GM23338 (cell line): Measurements from ENCODE around the gene FAM13A. TPM values are rescaled to one million over a fixed set of nuclear protein-coding genes. Genes with fewer than 3 reads are reported as not detected.
"Not testable (repeated sequence)": the region's sequence is repeated elsewhere in the genome, so short reads cannot be mapped to it uniquely, and the experiment has no call there.

Experiments
- ATAC-seq: fragments of 200-7000 bp; cut with Tn5 transposase; 3 replicates; pipeline ENCODE4 v1.9.1; 2020
- DNase-seq: peaks from one replicate; pipeline ENCODE4 v3.0.0-alpha.2; 2015; ENCODE audit warnings: low spot score
- H2AFZ ChIP-seq: fragments of 200-600 bp; sonication (generic); 2 replicates; pipeline ENCODE4 v1.8.0; 2016; ENCODE audit warnings: antibody characterized with exemption, mild to moderate bottlenecking, moderate library complexity
- H3F3A ChIP-seq: fragments of 200-600 bp; sonication (generic); replicated peaks from 2 replicates; pipeline ENCODE4 v1.8.0; 2017; ENCODE audit warnings: antibody characterized with exemption, mixed run types, low read depth
- H3K27ac ChIP-seq: fragments of 200-600 bp; sonication (generic); 2 replicates; pipeline ENCODE4 v1.6.1; 2016; ENCODE audit warnings: low read depth
- H3K27me3 ChIP-seq: fragments of 200-600 bp; sonication (generic); 2 replicates; pipeline ENCODE4 v1.8.0; 2016; ENCODE audit warnings: mild to moderate bottlenecking, mixed run types, moderate library complexity; ENCODE audit not compliant: insufficient read depth
- H3K36me3 ChIP-seq: fragments of 200-600 bp; sonication (generic); 2 replicates; pipeline ENCODE4 v1.8.0; 2016; ENCODE audit warnings: mild to moderate bottlenecking; ENCODE audit not compliant: insufficient read depth
- H3K4me1 ChIP-seq: fragments of 200-600 bp; sonication (generic); 2 replicates; pipeline ENCODE4 v1.8.0; 2016; ENCODE audit warnings: mild to moderate bottlenecking, moderate library complexity; ENCODE audit not compliant: insufficient read depth
- H3K4me2 ChIP-seq: fragments of 200-600 bp; sonication (generic); 2 replicates; pipeline ENCODE4 v1.7.1; 2017; ENCODE audit warnings: mixed run types
- H3K4me3 ChIP-seq: fragments of 200-600 bp; sonication (generic); 2 replicates; pipeline ENCODE4 v1.6.1; 2016; ENCODE audit warnings: mixed run types
- H3K79me2 ChIP-seq: fragments of 200-600 bp; sonication (generic); replicated peaks from 2 replicates; pipeline ENCODE4 v1.8.0; 2017; ENCODE audit warnings: mild to moderate bottlenecking; ENCODE audit not compliant: insufficient read depth
- H3K9me2 ChIP-seq: fragments of 200-600 bp; sonication (generic); 2 replicates; pipeline ENCODE4 v1.8.0; 2017; ENCODE audit not compliant: insufficient read depth
- H4K20me1 ChIP-seq: fragments of 200-600 bp; sonication (generic); replicated peaks from 2 replicates; pipeline ENCODE4 v1.8.0; 2017; ENCODE audit warnings: mild to moderate bottlenecking; ENCODE audit not compliant: insufficient read depth
- H3K27ac Mint-ChIP-seq: 2 replicates; pipeline ENCODE4 v1.8.0; 2020; ENCODE audit warnings: inconsistent platforms, mild to moderate bottlenecking, moderate library complexity, mixed read lengths
- H3K27me3 Mint-ChIP-seq: 3 replicates; pipeline ENCODE4 v1.8.0; 2022; ENCODE audit warnings: low read depth, mild to moderate bottlenecking, moderate library complexity, mixed read lengths, inconsistent platforms; ENCODE audit not compliant: insufficient read depth, poor library complexity
- H3K36me3 Mint-ChIP-seq: 3 replicates; pipeline ENCODE4 v1.8.0; 2021; ENCODE audit warnings: low read depth, mild to moderate bottlenecking, inconsistent platforms, moderate library complexity, mixed read lengths
- H3K4me1 Mint-ChIP-seq: 3 replicates; pipeline ENCODE4 v1.8.0; 2020; ENCODE audit warnings: mild to moderate bottlenecking, inconsistent platforms, mixed read lengths
- H3K4me3 Mint-ChIP-seq: 3 replicates; pipeline ENCODE4 v1.8.0; 2021; ENCODE audit warnings: moderate library complexity, mild to moderate bottlenecking, inconsistent platforms, mixed read lengths
- H3K9me3 Mint-ChIP-seq: 3 replicates; pipeline ENCODE4 v1.8.0; 2020; ENCODE audit warnings: moderate library complexity, mild to moderate bottlenecking, inconsistent platforms, mixed read lengths
- ETS1 ChIP-seq: IDR thresholded peaks from 2 replicates; pipeline ENCODE4 v1.6.1; 2016; ENCODE audit warnings: antibody characterized with exemption
- EZH2 ChIP-seq: fragments of 200-600 bp; sonication (generic); IDR thresholded peaks from one replicate; pipeline ENCODE4 v1.8.0; 2017; ENCODE audit warnings: antibody characterized with exemption, mild to moderate bottlenecking, low read depth; ENCODE audit not compliant: unreplicated experiment
- EZH2phosphoT487 ChIP-seq: fragments of 200-600 bp; sonication (generic); IDR thresholded peaks from one replicate; pipeline ENCODE4 v1.8.1; 2018; ENCODE audit warnings: antibody characterized with exemption; ENCODE audit not compliant: unreplicated experiment
- NANOG ChIP-seq: IDR thresholded peaks from 2 replicates; pipeline ENCODE4 v1.6.1; 2016; ENCODE audit warnings: antibody characterized with exemption, borderline replicate concordance
- ZNF331 ChIP-seq: fragments of 250-450 bp; sonication (Bioruptor Pico); IDR thresholded peaks from 2 replicates; pipeline ENCODE4 v1.5.0; 2020; ENCODE audit warnings: low read depth, mild to moderate bottlenecking, moderate library complexity
- ZNF462 ChIP-seq: fragments of 250-450 bp; sonication (Bioruptor Pico); IDR thresholded peaks from 2 replicates; pipeline ENCODE4 v1.5.0; 2020; ENCODE audit warnings: mild to moderate bottlenecking, moderate library complexity
- polyA plus RNA-seq: library from polyadenylated mRNA; unstranded; fragments of >200 nt; fragmentation: Nextera tagmentation; extraction: Ambion mirVana; gene quantifications from 2 replicates; pipeline ENCODE4 v1.2.1, GENCODE V29; 2016
- total RNA-seq: library from RNA; depleted of rRNA; stranded (reverse); fragments of >200 nt; shearing (Covaris generic); gene quantifications from 2 replicates; pipeline ENCODE4 v1.2.3, GENCODE V29; 2014

The FAM13A gene
- total and polyA plus RNA-seq, 2 experiments from 2014 or later = 13.9 to 28.4 TPM

- no peaks in the 10 kb centered on the region for H3K79me2 ChIP-seq
- no peak overlapping the region for H3K4me3 Mint-ChIP-seq
- no peaks in the 10 kb centered on the region for H3F3A ChIP-seq
- peaks cover 13% of the 10 kb centered on the region; the same call in 1 of the 2 replicates for H3K36me3 ChIP-seq
- peaks cover 9% of the 10 kb centered on the region; the same call in 2 of the 3 replicates for H3K4me1 Mint-ChIP-seq
- ATAC-seq (no peak), DNase-seq (no peak)
- H3K27me3 Mint-ChIP-seq = peaks cover 4% of the 10 kb centered on the region
- no peak overlapping the region for H3K4me3 ChIP-seq
- TF ChIP-seq ETS1 (no peak), ZNF331 (no peak), NANOG (no peak), ZNF462 (no peak), EZH2phosphoT487 (no peak), EZH2 (no peak)
- H3K4me2 ChIP-seq = no peak overlapping the region
- no peaks in the 10 kb centered on the region for H3K9me3 Mint-ChIP-seq
- H3K27me3 ChIP-seq = no peaks in the 10 kb centered on the region
- no peaks in the 10 kb centered on the region for H3K4me1 ChIP-seq
- no peak overlapping the region for H2AFZ ChIP-seq
- 0 out of 2 replicates have a peak, but pooled peaks cover 7% of the 10 kb centered on the region for H3K9me2 ChIP-seq
- H3K27ac Mint-ChIP-seq = no peak overlapping the region
- no peak overlapping the region for H3K27ac ChIP-seq
- H3K36me3 Mint-ChIP-seq = peaks cover 38% of the 10 kb centered on the region
- H4K20me1 ChIP-seq = no peaks in the 10 kb centered on the region; the same call in 1 of the 2 replicates
Observed at GRCh38 chr4:89006307-89006706, 50.7 kb downstream of the FAM13A start.

GRCh38 chr4:89005066-89005465, 51.9 kb downstream of the FAM13A start:
- H2AFZ ChIP-seq, DNase-seq, H3K27ac Mint-ChIP-seq, H3K4me3 ChIP-seq, H3K27ac ChIP-seq, H4K20me1 ChIP-seq, H3F3A ChIP-seq, H3K27me3 ChIP-seq, H3K4me3 Mint-ChIP-seq, H3K9me2 ChIP-seq, H3K4me1 Mint-ChIP-seq, H3K27me3 Mint-ChIP-seq, H3K9me3 Mint-ChIP-seq, ATAC-seq, H3K4me1 ChIP-seq, H3K79me2 ChIP-seq, H3K4me2 ChIP-seq: not testable (repeated sequence)
- H3K36me3 ChIP-seq = peaks cover 13% of the 10 kb centered on the region; the same call in 1 of the 2 replicates
- peaks cover 34% of the 10 kb centered on the region for H3K36me3 Mint-ChIP-seq
